DMS114 treated with DMSO at 0.1 percent for 48 hours (cell line): Measurements from ENCODE around the gene STX8.

Source experiments
- DNase-seq: peaks from one replicate; lab custom pipeline; 2025; ENCODE audit not compliant: unreplicated experiment; lab: John Stamatoyannopoulos, UW

Gene STX8

DNA sequence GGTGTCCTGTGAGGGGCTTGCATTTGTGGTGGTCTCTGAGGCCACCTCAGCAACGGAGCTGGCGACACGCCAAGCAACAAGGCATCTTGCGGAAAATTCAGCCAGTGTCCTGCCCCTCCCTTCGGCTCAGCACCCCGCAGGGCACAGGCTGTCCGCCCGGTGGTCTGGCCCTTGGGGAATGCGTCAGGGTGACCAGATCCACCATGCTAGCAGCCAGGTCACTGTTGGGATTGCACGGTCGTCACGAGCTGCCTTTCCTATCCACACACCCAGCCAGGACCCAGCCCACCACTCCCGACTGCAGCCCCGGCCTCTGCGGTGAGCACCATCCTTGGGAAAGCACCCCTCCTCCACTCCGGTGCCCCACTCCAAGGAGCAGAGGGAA lies 333.1 kb downstream of the STX8 start:
- DNase-seq, result no peak

DNA sequence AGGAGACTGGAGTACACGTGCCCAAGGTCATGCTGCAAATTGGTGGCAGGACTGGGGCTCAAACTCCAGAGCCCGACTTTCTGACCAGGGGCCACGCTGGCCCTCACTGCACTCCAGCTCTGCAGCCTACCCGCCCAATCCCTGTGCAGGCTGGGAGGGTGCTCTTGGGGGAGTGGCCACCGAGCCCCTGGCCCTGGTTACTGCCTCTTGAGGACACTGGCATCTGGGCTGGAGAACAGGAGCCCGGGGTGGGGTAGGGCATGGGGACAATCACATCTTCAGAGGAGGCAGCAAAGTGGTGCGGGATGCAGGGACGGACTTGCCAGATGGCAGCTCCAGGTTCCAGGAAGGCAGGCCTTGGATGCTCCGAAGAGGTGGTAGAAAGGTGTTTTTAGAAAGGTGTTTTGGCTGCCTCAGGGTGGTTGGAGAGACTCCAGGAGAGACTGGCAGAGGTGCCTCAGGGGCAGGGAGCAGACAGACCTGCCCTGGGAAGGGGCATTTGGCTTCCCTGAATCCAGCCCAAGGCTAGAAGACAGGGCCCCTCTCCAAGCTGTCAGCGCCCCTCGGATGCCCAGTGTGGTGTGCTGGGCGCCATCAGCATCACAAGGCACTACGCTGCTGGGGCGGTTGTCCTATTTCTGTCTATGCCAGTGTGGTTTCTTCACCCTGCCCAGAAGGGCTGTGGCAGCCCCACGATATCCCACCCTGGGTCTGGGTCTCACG lies 333.7 kb downstream of the STX8 start:
- no peak for DNase-seq

DNA sequence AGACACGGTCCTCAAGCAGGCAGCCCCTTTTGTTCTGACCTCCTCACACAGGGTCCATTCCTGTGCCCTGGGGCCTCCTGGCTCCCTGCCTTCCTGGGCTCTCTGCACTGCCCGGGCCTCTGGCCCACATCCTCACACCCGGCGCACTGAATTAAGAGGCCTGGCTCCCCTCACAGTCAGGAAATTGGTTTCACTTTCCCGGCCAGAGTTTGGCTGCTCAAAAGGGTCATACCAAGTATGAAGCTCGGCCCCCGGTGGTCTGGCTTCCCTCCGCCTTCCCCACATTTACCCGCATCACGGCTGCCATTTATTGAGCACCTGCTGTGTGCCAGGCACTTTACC lies 334.3 kb downstream of the STX8 start:
- DNase-seq, result no peak

DNA sequence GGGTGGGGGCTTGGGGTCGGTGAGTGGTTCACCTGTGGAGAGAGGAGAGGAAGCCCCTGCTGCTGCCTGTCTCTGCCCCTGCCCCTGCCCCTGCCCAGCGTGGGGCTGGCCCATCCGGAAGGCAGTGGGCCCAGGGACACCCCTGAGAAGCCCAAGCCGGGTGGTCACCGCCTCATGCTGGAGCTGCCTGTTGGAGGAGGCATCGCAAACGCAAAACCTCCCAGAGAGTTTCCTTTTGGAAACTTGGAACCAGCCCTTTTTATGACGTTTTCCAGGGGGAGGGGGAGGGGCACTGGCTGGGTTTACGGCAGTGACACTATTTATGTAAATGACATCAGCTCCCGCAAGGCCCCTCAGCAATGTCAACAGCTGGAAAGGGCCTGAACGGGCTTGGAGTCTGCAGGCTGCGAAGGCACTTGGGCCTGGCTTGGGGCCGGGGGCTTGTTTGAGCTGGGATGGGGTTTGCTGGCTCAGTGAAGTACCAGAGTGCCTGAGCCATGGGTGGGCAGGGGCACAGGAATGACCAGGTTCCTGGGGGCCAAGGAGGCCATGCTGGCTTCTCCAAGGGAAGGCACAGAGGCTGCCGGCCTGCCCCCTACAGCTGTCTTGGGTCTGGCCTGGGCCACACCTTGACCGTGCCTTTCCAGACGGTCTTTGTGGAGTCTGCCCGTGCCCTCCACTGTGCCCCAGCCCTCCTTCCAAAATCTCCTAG lies 334.8 kb downstream of the STX8 start:
- DNase-seq, result no peak

DNA sequence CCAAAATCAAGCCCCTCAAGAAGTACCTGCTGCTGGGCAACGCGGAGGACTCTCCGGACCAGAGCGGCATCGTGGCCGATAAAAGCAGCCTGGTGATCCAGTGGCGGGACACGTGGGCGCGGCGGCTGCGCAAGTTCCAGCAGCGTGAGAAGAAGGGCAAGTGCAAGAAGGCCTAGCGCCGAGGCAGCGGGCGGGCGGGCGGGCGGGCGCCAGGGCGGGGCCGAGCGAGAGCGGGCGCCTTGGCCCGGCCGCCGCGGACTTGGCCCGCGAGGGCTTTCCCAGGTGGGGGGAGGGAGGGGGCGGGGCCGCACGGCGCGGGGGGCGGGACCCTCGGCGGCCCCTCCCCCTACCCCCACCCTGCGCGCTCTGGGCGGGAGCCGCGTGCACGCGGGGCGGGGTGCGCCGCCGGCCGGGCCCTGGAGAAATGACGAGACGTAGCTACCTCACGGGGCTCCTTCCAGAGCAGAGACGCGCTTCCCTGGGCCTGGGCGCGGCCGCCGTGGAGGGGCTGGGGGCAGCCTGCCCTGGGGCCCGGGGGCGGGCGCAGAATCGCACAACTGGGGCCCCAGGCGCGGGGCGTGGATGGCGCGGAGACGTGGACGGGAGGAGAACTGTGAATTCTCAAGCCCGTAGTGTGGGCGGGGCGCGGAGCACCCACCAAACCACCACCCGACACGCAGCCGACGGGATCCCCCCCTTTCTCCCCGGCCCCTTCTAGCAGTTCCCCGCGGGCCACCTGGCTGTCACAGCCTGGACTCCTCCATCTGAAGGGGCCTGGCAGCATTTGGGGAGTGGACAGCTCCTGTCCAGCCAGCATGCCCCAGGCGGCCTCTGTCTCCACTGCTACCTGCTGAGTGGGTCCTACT lies 335.6 kb downstream of the STX8 start:
- no peak for DNase-seq

DNA sequence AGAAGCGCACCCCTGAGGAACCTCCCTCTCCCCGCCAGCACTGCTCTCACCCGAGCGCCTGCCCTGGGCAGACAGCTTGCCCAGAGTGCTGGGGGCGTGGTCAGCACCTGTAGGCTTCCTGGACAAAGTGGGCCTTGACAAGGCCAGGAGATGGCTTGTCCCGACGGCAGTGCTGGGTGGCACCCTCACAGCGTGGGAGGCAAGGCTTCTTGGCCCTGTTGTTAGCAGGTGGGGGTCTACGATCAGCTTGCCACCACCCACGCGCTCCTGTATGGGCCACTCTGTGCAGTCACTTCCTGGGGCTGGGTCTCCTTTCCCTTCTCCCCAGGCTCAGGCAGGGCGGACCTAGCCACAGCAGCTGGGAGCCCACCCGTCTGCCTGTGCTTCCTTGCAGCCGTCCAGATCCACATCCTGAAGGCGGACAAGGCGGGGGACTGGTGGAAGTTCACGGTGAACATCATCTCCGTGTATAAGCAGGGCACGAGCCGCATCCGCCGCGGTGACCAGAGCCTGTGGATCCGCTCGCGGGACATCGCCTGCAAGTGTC lies 336.3 kb downstream of the STX8 start:
- no peak for DNase-seq

DNA sequence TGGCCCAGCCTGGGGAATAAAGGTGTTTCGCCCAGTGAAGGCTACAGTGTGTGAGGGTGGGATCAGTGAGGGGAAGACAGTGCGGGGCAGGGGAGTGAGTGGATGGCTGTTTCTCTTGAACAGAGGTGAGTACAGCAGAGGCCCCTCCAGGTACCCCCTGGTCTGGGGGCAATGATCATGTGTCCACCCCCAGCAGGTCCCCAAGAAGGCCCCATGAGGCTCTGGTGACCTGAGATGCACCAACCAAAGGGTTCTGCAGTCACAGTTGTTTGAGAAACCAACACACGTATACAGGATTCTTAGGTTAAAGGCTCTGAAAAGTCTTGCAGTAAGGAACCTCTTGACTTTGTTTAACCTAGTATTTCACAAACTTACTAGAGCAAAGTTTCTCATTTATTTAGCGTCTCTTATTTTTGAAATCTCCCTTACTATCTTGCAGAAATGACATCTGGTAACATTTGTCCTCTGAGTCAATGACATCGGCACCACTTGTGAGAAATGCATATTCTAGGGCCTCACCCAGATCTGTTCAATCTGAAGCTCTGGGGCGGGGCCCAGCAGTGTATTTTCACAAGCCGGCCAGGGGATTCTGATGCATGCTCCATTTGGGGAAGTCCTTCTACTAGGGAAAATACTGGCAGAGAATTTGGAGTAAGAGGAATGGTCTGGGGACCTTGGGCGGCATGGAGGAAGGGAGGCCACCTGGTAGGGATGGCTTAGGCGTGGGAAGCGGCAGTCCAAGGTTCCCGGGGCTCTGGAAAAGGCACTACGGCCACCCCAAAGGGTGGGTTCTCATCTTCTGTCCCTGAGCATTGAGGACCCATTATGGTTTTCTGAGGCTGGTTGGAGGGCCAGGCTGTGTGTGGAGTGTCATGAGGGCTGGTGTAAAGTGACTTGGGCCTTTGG lies 337.0 kb downstream of the STX8 start:
- DNase-seq, result no peak

DNA sequence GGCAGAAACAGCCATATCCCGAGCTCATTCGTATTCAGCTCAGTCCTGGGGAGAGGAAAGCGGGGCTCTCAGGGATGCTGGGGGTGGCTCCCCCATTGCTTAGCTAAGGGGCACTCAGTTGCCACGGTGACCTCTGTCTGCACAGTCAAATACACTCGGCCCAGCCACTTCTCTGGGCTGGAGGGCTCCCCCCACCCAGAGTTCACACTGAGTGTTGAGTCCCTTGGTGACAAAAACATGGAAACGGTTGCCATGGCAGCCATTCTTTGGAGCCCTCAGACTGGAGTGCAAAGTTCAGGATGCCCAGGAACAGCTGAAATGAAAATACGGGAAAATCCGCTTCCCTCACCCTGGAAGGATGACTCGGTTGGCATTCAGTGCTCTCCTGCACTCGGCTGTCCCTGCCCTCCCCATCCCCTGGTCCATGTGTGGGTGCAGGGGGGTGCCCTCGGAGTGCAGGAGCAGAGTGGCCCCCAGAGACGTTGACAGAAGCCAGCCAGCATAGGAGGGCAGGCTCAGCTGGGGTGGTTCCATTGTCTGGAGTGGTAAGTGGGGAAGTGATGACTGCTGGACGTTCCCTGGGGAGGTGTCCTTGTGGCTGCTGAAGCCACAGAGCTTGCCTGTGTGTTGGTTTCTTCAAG lies 337.8 kb downstream of the STX8 start:
- no peak for DNase-seq

DNA sequence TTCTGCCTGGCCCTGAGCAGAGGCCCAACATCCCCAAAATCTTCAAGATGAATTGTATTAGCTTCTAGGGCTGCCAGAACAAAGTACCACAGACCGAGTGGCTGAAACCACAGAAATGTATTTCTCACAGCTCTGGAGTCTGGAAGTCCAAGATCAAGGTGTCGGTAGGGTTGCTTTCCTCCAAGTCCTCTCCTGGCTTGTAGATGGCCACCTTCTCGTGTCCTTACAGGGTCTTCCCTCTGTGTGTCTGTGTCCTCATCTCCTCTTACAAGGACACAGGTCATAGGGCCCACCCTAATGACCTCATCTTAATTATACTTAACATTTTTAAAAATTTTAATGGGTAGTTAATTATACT lies 338.6 kb downstream of the STX8 start:
- no peak for DNase-seq

DNA sequence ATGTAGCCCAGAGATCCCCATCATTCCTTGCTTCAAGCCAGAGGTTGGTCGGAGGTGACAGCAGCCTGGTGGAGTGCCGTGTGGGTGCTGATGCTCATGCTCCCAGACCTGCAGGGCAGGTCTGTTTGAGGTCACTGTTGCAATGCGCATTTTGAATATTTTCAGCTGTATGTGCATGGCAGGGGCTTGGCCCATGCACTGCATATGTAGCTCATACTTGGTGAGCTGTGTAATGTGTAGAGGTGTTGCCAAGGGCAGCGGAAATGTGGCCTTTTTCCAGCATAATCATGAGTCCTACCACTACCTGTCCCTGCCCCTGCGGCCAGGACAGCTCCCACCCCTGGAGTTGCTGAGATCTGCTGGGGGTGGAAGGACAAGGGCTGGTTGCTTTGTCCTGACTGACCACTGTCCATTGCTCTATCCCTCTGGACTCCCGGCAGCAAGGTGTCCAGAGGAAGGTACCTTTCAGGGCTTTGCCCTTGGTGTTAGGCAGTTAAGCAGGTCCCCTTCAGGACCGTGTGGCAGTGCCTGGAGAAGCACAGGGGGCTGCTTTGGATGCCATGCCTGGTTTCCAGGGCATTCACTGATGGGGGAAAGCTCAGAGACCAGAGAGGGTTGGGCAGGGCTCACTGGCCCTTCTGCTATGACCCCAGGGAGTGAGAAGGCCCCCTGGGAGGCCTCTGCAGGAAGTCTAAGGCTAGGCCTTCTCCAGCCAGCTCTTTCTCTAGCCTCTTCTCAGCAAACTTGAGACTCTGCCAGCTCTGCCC lies 339.2 kb downstream of the STX8 start:
- no peak for DNase-seq

DNA sequence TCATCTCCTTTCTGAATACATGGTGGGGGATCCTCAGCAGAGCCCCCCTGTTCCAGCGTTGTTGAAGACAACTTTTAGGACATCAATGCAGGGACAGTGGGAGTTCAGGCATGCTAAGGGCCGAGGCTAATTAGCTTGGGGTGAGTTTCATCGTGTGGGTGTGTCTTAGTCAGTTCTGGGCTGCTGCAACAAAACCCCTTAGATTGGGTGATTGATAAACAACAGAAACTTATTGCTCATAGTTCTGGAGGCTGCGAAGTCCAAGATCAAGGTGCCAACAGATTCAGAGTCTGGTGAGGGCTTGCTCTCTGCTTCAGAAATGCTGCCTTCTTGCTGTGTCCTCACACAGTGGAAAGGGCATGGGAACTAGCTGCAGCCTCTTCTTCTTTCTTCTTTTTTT lies 340.3 kb downstream of the STX8 start:
- no peak for DNase-seq

DNA sequence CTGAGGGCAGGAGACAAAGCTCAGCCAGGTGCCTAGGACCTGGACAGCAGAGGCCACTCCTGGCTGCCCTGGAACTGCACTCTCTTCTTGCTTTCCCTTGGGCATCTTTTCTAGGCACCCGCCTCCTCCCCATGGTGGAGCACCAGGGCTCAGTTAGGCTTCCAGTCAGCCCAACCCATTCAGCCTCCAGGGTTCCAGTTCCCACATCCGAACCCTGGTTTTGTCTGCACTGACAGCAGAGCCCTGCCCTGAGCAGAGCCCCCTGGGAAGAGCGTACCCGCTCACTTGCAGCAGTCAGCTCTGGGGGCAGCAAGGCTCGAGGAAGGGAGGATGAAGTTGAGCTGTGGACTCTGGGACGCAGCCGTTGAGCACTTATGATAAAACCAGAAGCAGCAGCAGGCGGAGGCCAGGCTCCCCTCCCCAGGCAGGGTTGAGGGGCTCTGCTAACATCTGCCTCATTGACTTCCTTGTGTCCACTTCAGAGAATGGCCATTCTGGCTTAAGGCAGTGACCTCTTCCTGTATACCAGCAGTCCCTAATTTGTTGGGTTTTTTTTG lies 341.2 kb downstream of the STX8 start:
- no peak for DNase-seq

DNA sequence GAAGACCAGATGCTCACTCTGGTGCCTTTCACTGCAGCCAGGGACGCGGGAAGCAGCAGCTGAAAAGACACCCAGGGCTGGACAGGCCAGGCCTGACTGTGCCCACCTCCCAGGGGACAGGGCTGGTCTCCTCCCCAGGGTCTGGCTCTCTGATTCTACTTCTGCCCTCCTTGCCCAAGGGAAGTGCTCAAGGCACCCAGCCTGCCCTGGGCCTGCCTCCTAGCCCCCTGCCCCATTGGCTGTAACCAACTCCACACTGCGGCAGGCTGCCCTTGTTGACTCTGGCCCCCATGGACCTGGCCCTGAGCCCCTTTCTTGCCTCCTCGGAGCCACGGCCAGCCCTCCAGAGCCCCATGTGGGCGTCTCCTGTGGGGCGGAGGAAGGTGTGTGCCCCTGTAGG lies 341.9 kb downstream of the STX8 start:
- no peak for DNase-seq

DNA sequence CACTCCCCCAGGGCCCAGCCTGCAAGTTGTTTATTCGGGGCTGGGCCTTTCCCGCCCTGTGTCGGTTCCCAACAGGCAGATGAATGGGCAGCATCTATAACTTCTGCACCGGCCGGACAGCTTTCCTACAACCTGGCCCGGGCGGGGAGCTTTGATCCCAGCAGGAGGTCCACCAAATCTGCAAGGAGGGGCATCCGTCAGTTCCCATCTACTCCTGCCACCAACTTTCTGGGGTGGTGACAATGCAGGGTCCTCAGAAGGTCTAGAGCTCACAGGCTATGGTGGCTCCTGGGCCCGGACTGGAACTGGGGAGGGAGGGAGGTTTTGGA lies 342.4 kb downstream of the STX8 start:
- no peak for DNase-seq

DNA sequence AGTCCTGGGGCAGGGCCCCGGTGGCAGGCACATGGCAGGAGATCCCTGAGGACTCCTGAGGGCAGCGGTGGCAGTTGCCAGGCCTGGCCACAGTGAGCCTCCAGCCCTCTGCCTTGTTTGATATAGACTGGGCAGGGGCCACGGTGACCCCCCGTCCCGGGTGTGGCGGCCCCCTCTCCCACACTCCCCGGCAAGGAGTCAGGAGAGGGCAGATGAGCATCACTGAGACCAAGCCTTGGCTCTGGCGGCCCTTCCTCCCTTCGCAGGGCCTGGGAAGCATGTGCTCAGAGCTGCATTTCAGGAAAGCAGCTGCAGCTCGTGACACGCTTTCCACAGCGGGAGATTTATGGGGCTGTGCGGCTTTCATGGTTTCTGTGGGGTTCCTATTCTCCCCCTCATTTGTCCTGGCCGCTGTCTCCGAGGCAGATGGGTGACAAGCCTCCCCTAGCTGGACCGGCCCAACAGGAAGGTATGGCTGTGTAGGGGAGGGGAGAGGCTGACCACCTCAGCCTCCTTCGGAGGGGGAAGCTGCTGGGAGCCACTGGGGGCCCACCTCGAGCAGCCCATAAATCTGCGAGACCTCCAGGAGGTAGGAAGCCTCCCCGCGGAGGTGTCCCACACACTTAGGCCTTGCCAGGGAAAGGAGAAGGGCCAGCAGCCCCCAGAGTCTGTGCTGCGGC lies 342.9 kb downstream of the STX8 start:
- DNase-seq, result no peak

DNA sequence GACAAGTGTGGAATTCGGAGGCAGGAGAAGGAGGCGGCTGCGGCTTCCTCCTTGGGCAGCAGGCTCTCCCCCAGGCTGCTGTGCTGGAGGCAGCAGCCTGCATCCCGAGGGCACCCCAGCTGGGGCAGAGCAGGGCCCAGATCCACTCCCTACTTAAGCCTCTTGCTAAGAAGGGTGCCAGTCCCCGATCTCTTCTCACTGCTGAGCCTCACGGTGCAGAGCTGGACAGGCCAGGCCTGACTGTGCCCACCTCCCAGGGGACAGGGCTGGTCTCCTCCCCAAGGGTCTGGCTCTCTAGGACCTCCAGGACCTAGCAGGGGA lies 343.5 kb downstream of the STX8 start:
- DNase-seq, result no peak

DNA sequence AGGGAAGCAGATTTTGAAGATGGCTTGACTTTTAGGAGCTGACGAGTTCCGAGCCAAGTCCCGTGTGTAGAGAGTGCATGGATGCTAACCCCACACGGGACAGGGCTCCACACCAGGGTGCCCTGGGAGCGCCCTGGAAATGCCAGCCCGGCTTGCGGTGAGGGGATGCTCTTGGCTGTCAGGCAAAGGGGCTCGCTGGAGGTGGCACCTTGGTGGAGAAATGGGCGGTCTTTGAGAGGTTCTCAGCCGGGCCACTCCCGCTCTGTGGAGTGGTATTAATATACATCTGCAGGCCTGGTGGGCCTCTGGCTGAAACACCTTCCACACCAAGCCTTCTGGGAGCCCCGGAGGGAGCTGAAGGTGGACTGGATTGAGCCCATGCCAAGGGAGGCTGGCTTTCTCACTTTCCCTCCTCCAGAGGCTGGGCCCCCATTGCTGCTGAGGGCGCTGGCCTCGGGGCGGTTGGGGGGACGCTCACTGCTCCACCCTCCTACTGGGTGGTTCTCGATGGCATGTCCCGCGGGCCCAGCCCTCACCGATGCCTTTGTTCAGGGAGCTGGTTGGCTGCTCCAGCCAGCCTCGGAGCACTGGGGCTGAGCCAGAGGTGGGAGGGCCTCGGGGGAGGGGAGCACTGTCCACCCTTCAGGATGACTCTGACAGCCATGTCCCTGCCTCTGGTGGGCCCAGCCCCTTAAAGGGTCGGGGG lies 344.0 kb downstream of the STX8 start:
- DNase-seq, result no peak

DNA sequence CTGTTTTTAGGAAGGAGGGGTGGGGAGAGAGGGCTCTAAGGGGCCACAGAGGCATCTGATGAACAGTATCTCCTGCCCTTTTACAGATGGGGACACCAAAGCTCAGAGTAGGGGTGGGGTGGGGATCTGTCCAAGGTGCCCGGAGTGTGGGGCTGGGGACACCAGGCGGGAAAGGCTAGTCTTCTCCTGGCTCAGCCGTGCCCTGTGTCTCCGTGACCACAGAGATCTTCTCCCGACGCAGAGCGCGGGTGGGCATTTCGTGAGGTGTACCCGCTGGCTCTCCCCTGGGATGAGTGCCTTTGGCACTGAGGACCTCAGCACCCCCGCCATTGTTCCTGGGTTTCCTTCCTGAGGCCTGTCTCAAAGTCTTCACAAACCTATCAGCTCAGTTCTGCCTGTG lies 344.8 kb downstream of the STX8 start:
- DNase-seq, result no peak
